Measurements from ENCODE around the gene MRLN.

GRCh38 chr10:59771162-59771807 lies 18.0 kb upstream of the MRLN start:
- TF ChIP-seq POLR2A (IDR thresholded peaks at IDR 0.05) (no peak), CTCF (IDR thresholded peaks at IDR 0.05) (no peak)

Data from lower leg skin (tissue), 3 donors.